ENCODE measurements around the gene PARK7.
"Not testable (repeated sequence)": the region's sequence is repeated elsewhere in the genome, so short reads cannot be mapped to it uniquely, and the experiment has no call there.

Gene PARK7

GRCh38 chr1:7961216-7962013 lies at the start of gene PARK7:
Gene PARK7, plus strand, starts transcription at chr1:7961711. Its CDS starts 1,075 bp downstream, at chr1:7962786.
- DNase-seq = peak; percentile 99

DNA sequence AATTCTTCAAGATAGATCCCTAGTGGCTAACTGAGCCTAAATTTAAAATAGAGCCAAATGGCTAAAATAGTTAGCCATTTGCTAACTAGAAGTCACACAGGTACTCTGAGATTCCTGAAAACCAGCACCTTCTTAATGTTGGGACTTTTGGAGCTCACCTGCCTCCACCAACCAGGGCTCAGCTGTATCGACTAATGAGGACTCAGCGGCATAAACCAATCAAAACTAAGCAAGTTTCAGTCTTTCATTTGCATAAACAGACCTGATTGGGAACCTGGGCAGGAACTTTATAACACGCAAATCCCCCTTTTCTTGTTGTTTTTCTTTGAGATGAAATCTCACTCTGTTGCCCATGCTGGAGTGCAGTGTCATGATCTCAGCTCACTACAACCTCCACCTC lies 49.4 kb upstream of the PARK7 start:
- DNase-seq = no peak

DNA sequence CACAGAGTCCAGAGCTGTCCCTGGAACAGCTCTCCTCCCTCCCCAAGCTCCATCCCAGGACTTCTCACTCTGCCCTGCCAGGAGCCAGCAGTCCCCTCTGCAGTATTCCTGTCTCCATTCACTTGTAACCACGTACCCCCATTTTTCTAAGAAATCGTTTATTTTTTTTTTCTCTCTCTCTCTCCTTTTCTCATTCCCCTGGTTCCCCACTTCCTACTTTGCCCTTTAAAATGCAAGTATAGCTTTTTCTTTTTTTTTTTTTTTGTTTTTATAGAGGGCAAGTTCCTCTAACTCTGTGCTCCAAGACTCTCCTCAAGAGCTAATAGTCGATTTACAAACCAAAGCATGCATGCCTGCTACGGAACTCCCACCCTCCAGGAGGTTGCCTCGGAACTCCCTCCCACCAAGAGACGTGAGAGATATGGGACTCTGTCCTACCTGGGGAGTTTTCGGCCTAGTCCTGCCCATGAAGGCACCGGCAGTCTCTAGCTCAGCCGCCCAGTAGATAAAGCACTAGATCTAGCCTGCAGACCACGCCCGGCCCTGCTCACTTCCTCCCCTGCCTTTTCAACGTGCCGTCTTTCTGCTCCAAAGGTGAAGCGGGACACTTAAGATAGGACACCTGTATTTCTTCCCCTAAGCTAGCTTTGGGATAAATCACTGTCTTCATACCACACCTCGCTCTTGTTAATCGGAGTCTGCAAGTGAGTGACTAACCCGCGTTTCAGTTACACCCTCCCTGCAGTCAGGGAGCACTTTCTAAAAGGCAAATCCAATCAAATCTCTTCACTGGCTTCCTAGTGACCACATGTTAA lies 48.6 kb upstream of the PARK7 start:
- DNase-seq = no peak

- no peak for DNase-seq
These were observed 45.5 kb upstream of the PARK7 start for GRCh38 chr1:7915826-7916500.

- DNase-seq = no peak
These were observed 45.0 kb upstream of the PARK7 start for GRCh38 chr1:7916501-7916830.

DNA sequence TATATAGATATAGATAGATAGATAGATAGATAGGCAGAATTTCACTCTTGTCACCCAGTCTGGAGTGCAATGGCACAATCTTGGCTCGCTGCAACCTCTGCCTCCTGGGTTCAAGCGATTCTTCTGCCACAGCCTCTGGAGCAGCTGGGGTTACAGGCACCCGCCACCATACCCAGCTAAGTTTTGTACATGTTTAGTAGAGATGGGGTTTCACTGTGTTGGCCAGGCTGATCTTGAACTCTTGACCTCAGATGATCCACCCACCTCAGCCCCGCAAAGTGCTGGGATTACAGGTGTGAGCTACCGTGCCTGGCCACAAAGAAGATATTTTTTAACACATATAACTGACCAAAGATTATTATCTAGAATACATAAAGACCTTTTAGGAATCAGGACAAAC lies 43.5 kb upstream of the PARK7 start:
- DNase-seq = not testable (repeated sequence)

DNA sequence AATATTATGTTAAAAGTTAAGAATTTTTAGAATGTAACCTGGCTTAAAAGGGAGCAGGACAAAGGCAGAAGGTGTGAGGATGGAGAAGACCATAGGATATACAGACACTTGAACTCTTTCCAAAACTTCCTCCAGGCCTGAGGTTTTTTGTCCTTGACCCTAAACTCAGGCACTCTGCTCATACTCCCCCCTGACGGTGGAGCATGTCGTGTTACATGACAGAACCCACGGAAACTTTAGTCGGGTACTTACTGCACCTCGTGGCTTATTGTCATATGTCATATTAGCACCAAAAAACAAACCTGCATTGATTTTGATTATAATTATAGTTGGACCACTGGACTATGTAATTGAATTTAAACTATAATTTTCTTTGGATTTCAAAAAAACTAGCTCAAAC lies 41.6 kb upstream of the PARK7 start:
- no peak for DNase-seq

GRCh38 chr1:7921796-7922195 lies 39.7 kb upstream of the PARK7 start:
- no peak for DNase-seq

- DNase-seq = no peak
These were observed 39.2 kb upstream of the PARK7 start for GRCh38 chr1:7922301-7922700.

DNA sequence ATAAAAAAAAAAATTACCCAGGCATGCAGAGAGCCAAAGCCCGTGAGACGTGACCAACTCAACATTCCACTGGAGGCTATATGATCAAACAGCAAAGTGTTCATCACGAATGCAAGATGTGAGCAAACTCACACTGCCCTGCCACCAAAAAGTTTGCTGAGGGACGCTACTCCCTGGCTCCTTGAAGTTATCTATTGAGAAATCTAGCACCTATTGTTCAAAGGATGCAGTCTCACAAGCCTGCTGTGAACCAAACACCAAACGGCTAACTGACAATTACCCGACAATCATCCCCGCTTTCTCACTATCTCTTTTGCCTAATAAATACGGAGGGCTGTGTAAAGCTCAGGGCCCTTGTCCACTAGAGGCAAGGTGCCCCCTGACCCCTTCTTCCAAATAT lies 34.5 kb upstream of the PARK7 start:
- DNase-seq = not testable (repeated sequence)

- no peak for DNase-seq
These were observed 33.3 kb upstream of the PARK7 start for GRCh38 chr1:7928247-7928646.

- DNase-seq = no peak
These were observed 31.9 kb upstream of the PARK7 start for GRCh38 chr1:7929637-7930036.

GRCh38 chr1:7930645-7931445 lies 30.7 kb upstream of the PARK7 start:
- no peak for DNase-seq

DNA sequence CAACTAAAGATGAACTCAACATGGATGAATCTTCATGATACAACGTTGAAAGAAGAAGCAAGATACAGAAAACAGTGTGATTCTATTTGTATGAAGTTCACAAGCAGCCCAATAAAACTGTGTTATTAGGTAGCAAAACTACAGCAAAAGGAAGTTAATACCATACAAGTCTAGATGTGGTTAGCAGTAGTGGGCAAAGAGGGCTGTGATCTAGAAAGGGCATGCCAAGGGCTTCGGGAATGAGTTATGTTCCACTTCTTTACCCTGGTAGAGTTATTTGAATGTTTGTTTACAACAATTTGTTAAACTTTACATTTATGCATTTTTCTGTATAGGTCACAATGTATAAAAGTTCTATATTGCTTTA lies 30.1 kb upstream of the PARK7 start:
- DNase-seq = no peak

GRCh38 chr1:7932524-7933138 lies 28.9 kb upstream of the PARK7 start:
- DNase-seq = no peak

DNA sequence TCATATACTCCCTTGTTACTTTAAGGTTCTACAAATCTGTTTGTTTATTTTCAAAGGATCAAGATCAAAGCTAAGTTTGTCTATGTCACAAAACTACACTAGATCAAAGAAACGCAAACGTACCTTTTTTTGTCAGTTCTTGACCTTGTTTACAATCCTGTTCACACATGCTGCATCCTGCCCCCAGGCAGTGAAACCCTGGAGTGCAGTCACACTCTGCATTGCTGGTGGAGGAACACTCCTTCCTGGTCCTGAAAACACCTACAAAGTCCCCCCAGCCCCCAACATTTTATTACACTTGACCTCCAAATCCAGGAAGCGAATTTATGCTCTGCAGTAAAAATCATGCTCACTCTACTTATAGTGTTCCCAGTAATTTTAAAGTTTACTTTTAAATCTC lies 23.4 kb upstream of the PARK7 start:
- no peak for DNase-seq

- no peak for DNase-seq
These were observed 21.5 kb upstream of the PARK7 start for GRCh38 chr1:7940034-7940433.

- no peak for DNase-seq
These were observed 20.6 kb upstream of the PARK7 start, which contains the start of gene TNFRSF9 for GRCh38 chr1:7940745-7941436. Gene TNFRSF9, minus strand, starts transcription at chr1:7940839. Its CDS starts 845 bp downstream, at chr1:7939994.

GRCh38 chr1:7941437-7941793 lies 20.1 kb upstream of the PARK7 start:
- DNase-seq = no peak

- peak; percentile 21 to 53 for DNase-seq
These were observed 19.1 kb upstream of the PARK7 start for GRCh38 chr1:7942214-7942921.

DNA sequence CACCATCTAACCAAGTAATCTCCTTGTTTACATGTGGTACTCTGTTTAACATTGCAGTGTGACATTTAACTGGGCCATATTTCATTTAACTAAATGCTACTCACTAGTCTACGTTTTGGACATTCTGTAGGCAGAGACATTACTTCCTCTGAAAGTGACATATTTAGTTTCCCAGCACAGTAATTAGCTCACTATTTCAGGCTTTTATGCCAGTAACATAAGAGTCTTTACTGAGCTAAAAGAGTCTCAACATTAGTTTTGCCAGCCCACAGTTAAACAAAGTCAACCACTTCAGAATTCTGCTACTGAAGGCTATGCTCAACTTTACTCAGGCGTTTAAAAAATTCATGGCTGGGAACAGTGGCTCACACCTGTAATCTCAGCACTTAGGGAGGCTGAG lies 18.3 kb upstream of the PARK7 start:
- no peak for DNase-seq
